ENCODE measurements around the gene RAD51B. TPM values are rescaled to one million over a fixed set of nuclear protein-coding genes. Genes with fewer than 3 reads are reported as not detected.

RAD51B gene
- total and polyA plus RNA-seq, 9 of the 15 experiments (the other 6 are each of a cell fraction or from before 2014, with no cell fraction given): 8.5 to 17.3 (median 11.3) TPM

- H3K9ac ChIP-seq (ENCODE audit: insufficient read depth in 1 of 2, low read depth in 2 of 2, low read length in 2 of 2): no peak overlapping the region
- ChIA-PET POLR2A (interaction anchor here (0.6 to 2.0 kb wide), 2 partner anchors 8 to 499 kb away, joined by 4 read pairs; no protein-coding TSS in a partner anchor), CTCF (ENCODE audit: low intra/inter-chr PET ratio) (no interaction called here)
- in situ Hi-C loops (cut with MboI) (no loop called here), intact Hi-C loops (cut with micrococcal nuclease) (no loop called here)
- H3K36me3 ChIP-seq (ENCODE audit: control insufficient read depth, insufficient read depth, low read length): no peaks in the 10 kb centered on the region
- TF ChIP-seq MAFF (IDR thresholded peaks at IDR 0.05; ENCODE audit: low read length) (no peak), SMAD2 (IDR thresholded peaks at IDR 0.05; ENCODE audit: low read depth, low read length) (no peak), CHD2 (IDR thresholded peaks at IDR 0.05; ENCODE audit: low read depth, low read length) (no peak), ETV1 (tag; conservative IDR thresholded peaks at IDR 0.05; ENCODE audit: low read depth) (no peak), MCM3 (IDR thresholded peaks at IDR 0.05) (no peak), HOXB6 (CRISPR knock-in tag; IDR thresholded peaks at IDR 0.05; ENCODE audit: borderline replicate concordance) (no peak), PHF20 (IDR thresholded peaks at IDR 0.05; ENCODE audit: partially characterized antibody) (no peak), ZNF398 (CRISPR knock-in tag; IDR thresholded peaks at IDR 0.05) (no peak), IRF9 (tag; IDR thresholded peaks at IDR 0.05) (no peak), ARHGAP35 (IDR thresholded peaks at IDR 0.05; ENCODE audit: partially characterized antibody) (no peak), ATF1 (CRISPR knock-in tag; IDR thresholded peaks at IDR 0.05) (no peak), ATF1 (tag; IDR thresholded peaks at IDR 0.05) (no peak), ZNF830 (CRISPR knock-in tag; IDR thresholded peaks at IDR 0.05) (no peak), POLR2G (IDR thresholded peaks at IDR 0.05; ENCODE audit: low read depth, low read length) (no peak), MCM5 (IDR thresholded peaks at IDR 0.05; ENCODE audit: low read depth) (no peak), ZBTB1 (CRISPR knock-in tag; IDR thresholded peaks at IDR 0.05; ENCODE audit: borderline replicate concordance, low read depth) (no peak), TEAD2 (tag; IDR thresholded peaks at IDR 0.05) (no peak), ZNF77 (CRISPR knock-in tag; IDR thresholded peaks at IDR 0.05) (no peak), PRDM10 (IDR thresholded peaks at IDR 0.05; ENCODE audit: partially characterized antibody) (no peak)
- no peak overlapping the region for H3K27ac ChIP-seq (ENCODE audit: extremely low read depth, low read depth, low read length)
- 86% methylated on average over 3 of the region's 4 CpGs for WGBS (ENCODE audit: insufficient coverage, low coverage, missing lambda C conversion rate)
- no peaks in the 10 kb centered on the region for H3K9me3 ChIP-seq (replicated peaks; ENCODE audit: control insufficient read depth, insufficient read depth, low read depth, low read length)
- no TSS peak for BruUV-seq (replicated peaks)
- no peaks in the 10 kb centered on the region for H3K9me1 ChIP-seq (ENCODE audit: control insufficient read depth, insufficient read depth, low read length)
- no peaks in the 10 kb centered on the region for H4K20me1 ChIP-seq (replicated peaks; ENCODE audit: control insufficient read depth, insufficient read depth, low read length)
- no peaks in the 10 kb centered on the region; a peak in 2 of 5 replicates for H3K4me1 ChIP-seq (replicated peaks in 1 of 2; ENCODE audit: control insufficient read depth in 2 of 2, insufficient read depth in 2 of 2, low read length in 2 of 2)
- no peak overlapping the region for H2AFZ ChIP-seq (ENCODE audit: low read depth, low read length)
- H3K4me3 ChIP-seq: no peak overlapping the region
- H3K4me2 ChIP-seq (ENCODE audit: insufficient read depth, low read length): no peak overlapping the region
- ATAC-seq: no peak
- DNase-seq (ENCODE audit: extremely low read depth in 1 of 4, low spot score in 3 of 4): no peak
- H3K27me3 ChIP-seq (ENCODE audit: control insufficient read depth in 2 of 2, insufficient read depth in 2 of 2, low read length in 2 of 2): no peaks in the 10 kb centered on the region
- no peaks in the 10 kb centered on the region for H3K79me2 ChIP-seq (ENCODE audit: control insufficient read depth, insufficient read depth, low read length)
- no peak for FAIRE-seq
Observed at GRCh38 chr14:68314642-68315041, 495.1 kb downstream of the RAD51B start.

Measured in K562 (cell line).